ENCODE results near the gene PTPMT1.
"Not testable (repeated sequence)": the region's sequence is repeated elsewhere in the genome, so short reads cannot be mapped to it uniquely, and the experiment has no call there.

Gene PTPMT1

GRCh38 chr11:47565340-47566148 lies at the start of gene PTPMT1:
Gene PTPMT1, plus strand, starts transcription at chr11:47565599. Its CDS starts 24 bp downstream, at chr11:47565623.
- DNase-seq: peak; percentile 61

GRCh38 chr11:47516155-47516554 lies 49.2 kb upstream of the PTPMT1 start:
- no peak for DNase-seq

- DNase-seq: no peak
Observed at GRCh38 chr11:47516984-47517853, 48.2 kb upstream of the PTPMT1 start.

GRCh38 chr11:47518212-47518964 lies 47.0 kb upstream of the PTPMT1 start:
- no peak for DNase-seq

- no peak for DNase-seq
Observed at GRCh38 chr11:47523490-47524225, 41.7 kb upstream of the PTPMT1 start.

- no peak for DNase-seq
Observed at GRCh38 chr11:47524291-47524874, 41.0 kb upstream of the PTPMT1 start.

GRCh38 chr11:47526032-47526431 lies 39.4 kb upstream of the PTPMT1 start:
- not testable (repeated sequence) for DNase-seq

GRCh38 chr11:47527186-47527585 lies 38.2 kb upstream of the PTPMT1 start:
- DNase-seq: no peak

- no peak for DNase-seq
Observed at GRCh38 chr11:47529951-47530350, 35.4 kb upstream of the PTPMT1 start.

GRCh38 chr11:47530721-47531120 lies 34.7 kb upstream of the PTPMT1 start:
- DNase-seq: not testable (repeated sequence)

GRCh38 chr11:47531666-47532065 lies 33.7 kb upstream of the PTPMT1 start:
- no peak for DNase-seq

GRCh38 chr11:47532597-47533213 lies 32.7 kb upstream of the PTPMT1 start:
- no peak for DNase-seq

- DNase-seq: no peak
Observed at GRCh38 chr11:47533690-47534151, 31.7 kb upstream of the PTPMT1 start.

- DNase-seq: no peak
Observed at GRCh38 chr11:47534704-47535251, 30.6 kb upstream of the PTPMT1 start.

GRCh38 chr11:47536915-47537314 lies 28.5 kb upstream of the PTPMT1 start:
- no peak for DNase-seq

GRCh38 chr11:47538741-47539565 lies 26.4 kb upstream of the PTPMT1 start:
- peak; percentile 45 to 71 for DNase-seq

GRCh38 chr11:47539681-47540039 lies 25.7 kb upstream of the PTPMT1 start:
- no peak for DNase-seq

GRCh38 chr11:47541070-47541469 lies 24.3 kb upstream of the PTPMT1 start:
- DNase-seq: no peak

GRCh38 chr11:47545298-47545697 lies 20.1 kb upstream of the PTPMT1 start:
- no peak for DNase-seq

GRCh38 chr11:47546274-47546673 lies 19.1 kb upstream of the PTPMT1 start:
- DNase-seq: not testable (repeated sequence)

All from NCI-H1930 (cell line).